ENCODE data around the gene C19orf44.
"Not testable (repeated sequence)": the region's sequence is repeated elsewhere in the genome, so short reads cannot be mapped to it uniquely, and the experiment has no call there.

The C19orf44 gene

DNA sequence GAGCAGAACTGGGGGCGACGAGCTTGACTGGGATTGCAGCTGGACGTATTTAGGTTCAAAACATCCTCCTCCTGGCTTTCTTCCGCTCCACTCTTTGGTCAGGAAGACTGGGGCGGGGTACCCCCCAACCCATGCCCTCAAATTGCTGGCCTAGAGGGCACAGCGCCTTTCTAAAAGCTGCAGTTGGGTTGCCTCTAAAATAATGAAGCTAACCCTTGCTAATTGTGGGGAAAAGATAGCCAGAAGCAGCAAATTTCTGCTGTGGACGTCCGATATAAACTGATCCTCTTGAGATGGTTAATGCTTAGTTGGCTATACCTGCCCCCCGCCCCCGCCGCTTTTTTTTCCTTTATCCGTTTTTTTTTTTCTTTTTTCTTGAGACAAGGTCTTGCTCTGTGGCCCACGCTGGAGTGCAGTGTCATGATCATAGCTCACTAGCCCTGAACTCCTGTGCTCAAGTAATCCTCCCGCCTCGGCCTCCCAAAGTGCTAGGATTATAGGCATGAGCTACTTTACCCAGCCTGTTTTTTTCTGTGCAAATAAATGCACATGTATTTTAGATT lies 46.8 kb downstream of the C19orf44 start:
- Histone ChIP-seq H3F3A (ENCODE audit: low read depth) (peaks cover 2% of the 10 kb centered on the region; the same call in 1 of the 2 replicates), H3K36me3 (ENCODE audit: insufficient read depth, low read length) (peaks cover under 1% of the 10 kb centered on the region; the same call in 1 of the 2 replicates), H3K79me2 (ENCODE audit: insufficient read depth, low read length) (peaks cover 67% of the 10 kb centered on the region), H4K20me1 (ENCODE audit: insufficient read depth, low read length, poor library complexity, severe bottlenecking) (peaks cover 38% of the 10 kb centered on the region), H3K9me2 (replicated peaks; ENCODE audit: low read depth, low read length) (no peaks in the 10 kb centered on the region), H2AFZ (ENCODE audit: low read length) (peak overlapping the region; percentile 85), H3K9ac (ENCODE audit: low read depth, low read length, poor library complexity, severe bottlenecking) (peak overlapping the region; percentile 93), H3K4me2 (ENCODE audit: low read depth, low read length, poor library complexity, severe bottlenecking) (peak overlapping the region; percentile 88), H3K4me3 (ENCODE audit: low read length, poor library complexity, severe bottlenecking) (peak overlapping the region; percentile 93), H3K27me3 (ENCODE audit: insufficient read depth, low read length, poor library complexity, severe bottlenecking) (no peaks in the 10 kb centered on the region), H3K4me1 (ENCODE audit: insufficient read depth, low read length, poor library complexity, severe bottlenecking) (peaks cover 39% of the 10 kb centered on the region), H3K9me3 (ENCODE audit: insufficient read depth, low read depth, low read length) (no peaks in the 10 kb centered on the region)
- TF ChIP-seq, protein P1, sequence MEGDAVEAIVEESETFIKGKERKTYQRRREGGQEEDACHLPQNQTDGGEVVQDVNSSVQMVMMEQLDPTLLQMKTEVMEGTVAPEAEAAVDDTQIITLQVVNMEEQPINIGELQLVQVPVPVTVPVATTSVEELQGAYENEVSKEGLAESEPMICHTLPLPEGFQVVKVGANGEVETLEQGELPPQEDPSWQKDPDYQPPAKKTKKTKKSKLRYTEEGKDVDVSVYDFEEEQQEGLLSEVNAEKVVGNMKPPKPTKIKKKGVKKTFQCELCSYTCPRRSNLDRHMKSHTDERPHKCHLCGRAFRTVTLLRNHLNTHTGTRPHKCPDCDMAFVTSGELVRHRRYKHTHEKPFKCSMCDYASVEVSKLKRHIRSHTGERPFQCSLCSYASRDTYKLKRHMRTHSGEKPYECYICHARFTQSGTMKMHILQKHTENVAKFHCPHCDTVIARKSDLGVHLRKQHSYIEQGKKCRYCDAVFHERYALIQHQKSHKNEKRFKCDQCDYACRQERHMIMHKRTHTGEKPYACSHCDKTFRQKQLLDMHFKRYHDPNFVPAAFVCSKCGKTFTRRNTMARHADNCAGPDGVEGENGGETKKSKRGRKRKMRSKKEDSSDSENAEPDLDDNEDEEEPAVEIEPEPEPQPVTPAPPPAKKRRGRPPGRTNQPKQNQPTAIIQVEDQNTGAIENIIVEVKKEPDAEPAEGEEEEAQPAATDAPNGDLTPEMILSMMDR (conservative IDR thresholded peaks at IDR 0.05; ENCODE audit: low read length), result no peak

DNA sequence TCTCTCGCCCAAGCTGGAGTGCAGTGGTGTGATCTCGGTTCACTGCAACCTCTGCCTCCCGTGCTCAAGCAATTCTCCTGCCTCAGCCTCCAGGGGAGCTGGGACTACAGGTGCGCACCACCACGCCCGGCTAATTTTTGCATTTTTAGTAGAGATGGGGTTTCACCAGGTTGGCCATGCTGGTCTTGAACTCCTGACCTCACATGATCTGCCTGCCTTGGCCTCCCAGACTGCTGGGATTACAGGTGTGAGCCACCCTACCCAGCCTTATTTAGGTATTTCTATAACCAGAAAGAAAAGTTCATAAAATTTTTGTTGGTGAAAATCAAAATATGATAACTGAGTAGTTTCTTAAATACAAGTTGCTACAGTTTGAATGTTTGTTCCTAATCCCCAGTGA lies 47.5 kb downstream of the C19orf44 start:
- Histone ChIP-seq H3K9ac (ENCODE audit: low read depth, low read length, poor library complexity, severe bottlenecking) (peak overlapping the region; percentile 93), H3K4me2 (ENCODE audit: low read depth, low read length, poor library complexity, severe bottlenecking) (peak overlapping the region; percentile 88), H3K79me2 (ENCODE audit: insufficient read depth, low read length) (peaks cover 59% of the 10 kb centered on the region), H3K4me3 (ENCODE audit: low read length, poor library complexity, severe bottlenecking) (peak overlapping the region; percentile 93), H3K4me1 (ENCODE audit: insufficient read depth, low read length, poor library complexity, severe bottlenecking) (peaks cover 36% of the 10 kb centered on the region), H4K20me1 (ENCODE audit: insufficient read depth, low read length, poor library complexity, severe bottlenecking) (peaks cover 30% of the 10 kb centered on the region)
- not testable (repeated sequence) for H2AFZ ChIP-seq (ENCODE audit: low read length); H3K9me3 ChIP-seq (ENCODE audit: insufficient read depth, low read depth, low read length); H3K27me3 ChIP-seq (ENCODE audit: insufficient read depth, low read length, poor library complexity, severe bottlenecking); H3K9me2 ChIP-seq (replicated peaks; ENCODE audit: low read depth, low read length); H3F3A ChIP-seq (ENCODE audit: low read depth); H3K36me3 ChIP-seq (ENCODE audit: insufficient read depth, low read length)

DNA sequence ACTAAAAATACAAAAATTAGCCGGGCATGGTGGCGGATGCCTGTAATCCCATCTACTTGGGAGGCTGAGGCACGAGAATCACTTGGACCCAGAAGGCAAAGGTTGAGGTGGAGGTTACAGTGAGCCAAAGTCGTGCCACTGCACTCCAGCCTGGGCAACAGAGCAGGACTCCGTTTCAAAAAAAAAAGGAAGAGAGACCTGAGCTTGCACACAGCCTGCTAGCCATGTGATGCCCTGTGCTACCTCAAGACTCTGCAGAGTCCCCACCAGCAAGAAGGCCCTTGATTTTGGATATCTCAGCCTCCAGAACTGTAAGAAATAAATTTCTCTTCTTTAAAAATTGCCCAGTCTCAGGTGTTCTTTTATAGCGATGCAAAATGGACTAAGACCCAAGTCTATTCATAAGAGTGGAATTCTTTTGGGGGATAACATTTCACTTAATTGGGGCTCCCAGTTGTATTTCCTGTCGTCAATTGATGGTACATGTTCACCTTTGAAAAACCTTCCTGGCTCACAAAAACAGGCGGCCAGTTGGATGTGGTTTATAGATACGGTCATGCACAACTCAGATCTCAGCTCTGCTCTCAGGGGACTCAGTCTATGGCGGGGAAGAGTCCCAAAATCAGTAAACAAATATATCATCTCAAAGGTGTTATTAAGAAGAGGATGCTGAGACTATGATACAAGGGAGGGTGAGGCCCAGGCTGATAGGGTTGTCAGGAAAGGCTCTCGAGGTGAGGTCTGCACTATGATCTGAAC lies 48.5 kb downstream of the C19orf44 start:
- Histone ChIP-seq H2AFZ (ENCODE audit: low read length) (no peak overlapping the region), H3F3A (ENCODE audit: low read depth) (peaks cover 2% of the 10 kb centered on the region; the same call in 1 of the 2 replicates), H3K4me3 (ENCODE audit: low read length, poor library complexity, severe bottlenecking) (peak overlapping the region; percentile 9), H3K4me1 (ENCODE audit: insufficient read depth, low read length, poor library complexity, severe bottlenecking) (peaks cover 32% of the 10 kb centered on the region), H3K79me2 (ENCODE audit: insufficient read depth, low read length) (peaks cover 50% of the 10 kb centered on the region), H3K36me3 (ENCODE audit: insufficient read depth, low read length) (no peaks in the 10 kb centered on the region), H3K27me3 (ENCODE audit: insufficient read depth, low read length, poor library complexity, severe bottlenecking) (no peaks in the 10 kb centered on the region), H3K4me2 (ENCODE audit: low read depth, low read length, poor library complexity, severe bottlenecking) (peak overlapping the region; percentile 23), H4K20me1 (ENCODE audit: insufficient read depth, low read length, poor library complexity, severe bottlenecking) (peaks cover 23% of the 10 kb centered on the region), H3K9me3 (ENCODE audit: insufficient read depth, low read depth, low read length) (no peaks in the 10 kb centered on the region), H3K9ac (ENCODE audit: low read depth, low read length, poor library complexity, severe bottlenecking) (no peak overlapping the region), H3K9me2 (replicated peaks; ENCODE audit: low read depth, low read length) (no peaks in the 10 kb centered on the region)
- TF ChIP-seq, protein P1 (conservative IDR thresholded peaks at IDR 0.05; ENCODE audit: low read length), result no peak
- TF ChIP-seq EZH2phosphoT487 (IDR thresholded peaks at IDR 0.05; ENCODE audit: borderline replicate concordance), result no peak
